Mucosa of descending colon (tissue), 3 donors: ENCODE data around the gene ABCD3. TPM values are rescaled to one million over a fixed set of nuclear protein-coding genes. Genes with fewer than 3 reads are reported as not detected.
"Not testable (repeated sequence)": the region's sequence is repeated elsewhere in the genome, so short reads cannot be mapped to it uniquely, and the experiment has no call there.

Experiments used
- ATAC-seq: fragments of 200-7000 bp; cut with Tn5 transposase; one replicate; pipeline ENCODE4 v1.9.1; 2020; ENCODE audit warnings: mild to moderate bottlenecking, moderate library complexity
- DNase-seq, 3 donors: peaks; one replicate each; pipeline ENCODE4 v3.0.0-alpha.2; 2020
- H3K36me3 ChIP-seq: fragments of 200-600 bp; one replicate; pipeline ENCODE4 v1.8.0; 2021; ENCODE audit warnings: low read depth, mild to moderate bottlenecking
- H3K4me1 ChIP-seq: fragments of 200-600 bp; one replicate; pipeline ENCODE4 v1.8.0; 2021; ENCODE audit warnings: low read depth, mild to moderate bottlenecking
- H3K4me3 ChIP-seq: fragments of 200-600 bp; one replicate; pipeline ENCODE4 v1.8.0; 2021; ENCODE audit warnings: mild to moderate bottlenecking
- H3K9me3 ChIP-seq: fragments of 200-600 bp; one replicate; pipeline ENCODE4 v1.8.0; 2021; ENCODE audit warnings: mild to moderate bottlenecking
- CTCF ChIP-seq: fragments of 200-600 bp; IDR thresholded peaks from one replicate; pipeline ENCODE4 v1.8.0; 2022; ENCODE audit warnings: antibody characterized with exemption, mild to moderate bottlenecking
- intact Hi-C, 2 donors: fragments of 100-400 bp; cut with DNase I in 1 of 2; cut with micrococcal nuclease in 1 of 2; formaldehyde crosslinking; loops; one replicate each; pipeline versions ENCODE4 v1.11.0 to v1.11.1; 2022; cut with DNase I, micrococcal nuclease
- total RNA-seq, 3 donors: library from RNA; stranded (reverse); fragmentation: NEBNext Ultra II Directional in 2 of 3; extraction: Animal tissue kit (Norgen Biotek cat#: 25700) in 2 of 3; gene quantifications; one replicate each; pipeline versions ENCODE4 v1.2.1 to v1.2.4, GENCODE V29; 2021 to 2023
- donor health status: DM: no; HTN: no; CAD: no; lungs with moderate emphysema.
- donor health status: DM: no; HTN: no; CAD: no.
- donor health status: DM: no; HTN: yes; CAD: no.

The ABCD3 gene
- total RNA-seq, 3 donors from 2014 or later = 67.9 to 102 (median 99.3) TPM

- no peak for TF ChIP-seq CTCF
- H3K4me1 ChIP-seq = peaks cover 21% of the 10 kb centered on the region
- ATAC-seq = no peak
- intact Hi-C loops = no loop called here
- peak in 1 of 3 donors; percentile 43 for DNase-seq
- H3K36me3 ChIP-seq = peaks cover 6% of the 10 kb centered on the region
- peak overlapping the region; percentile 97 for H3K4me3 ChIP-seq
- no peaks in the 10 kb centered on the region for H3K9me3 ChIP-seq
These were observed 1.1 kb upstream of the ABCD3 start for GRCh38 chr1:94416901-94417727.

- TF ChIP-seq CTCF = no peak
- H3K36me3 ChIP-seq = peaks cover 6% of the 10 kb centered on the region
- peaks cover 26% of the 10 kb centered on the region for H3K4me1 ChIP-seq
- ATAC-seq (no peak), DNase-seq (no peak)
- peak overlapping the region; percentile 97 for H3K4me3 ChIP-seq
- H3K9me3 ChIP-seq = no peaks in the 10 kb centered on the region
- intact Hi-C loops = no loop called here
These were observed 536 bp upstream of the ABCD3 start for GRCh38 chr1:94417728-94417977.

- ATAC-seq = peak; percentile 31
- intact Hi-C loops = no loop called here
These were observed 771 bp downstream of the ABCD3 start for GRCh38 chr1:94418664-94419655.

GRCh38 chr1:94422115-94422820, 4.1 kb downstream of the ABCD3 start:
- intact Hi-C loops = no loop called here
- Histone ChIP-seq H3K36me3 (peaks cover 6% of the 10 kb centered on the region), H3K4me1 (peaks cover 44% of the 10 kb centered on the region), H3K4me3 (no peak overlapping the region), H3K9me3 (no peaks in the 10 kb centered on the region)
- DNase-seq = no peak
- ATAC-seq = no peak
- TF ChIP-seq CTCF = no peak

More at GRCh38 chr1:94418664-94419655, 771 bp downstream of the ABCD3 start:
- peak; percentile 45 to 72 (median 61) for DNase-seq
- TF ChIP-seq CTCF = no peak
- Histone ChIP-seq H3K36me3 (peaks cover 6% of the 10 kb centered on the region), H3K4me1 (peaks cover 36% of the 10 kb centered on the region), H3K9me3 (no peaks in the 10 kb centered on the region), H3K4me3 (peak overlapping the region; percentile 97)

- H3K36me3 ChIP-seq = no peaks in the 10 kb centered on the region
- no peaks in the 10 kb centered on the region for H3K9me3 ChIP-seq
- peak; percentile 49 for ATAC-seq
- intact Hi-C loops = no loop called here
- DNase-seq = no peak
- H3K4me3 ChIP-seq = no peak overlapping the region
- H3K4me1 ChIP-seq = peaks cover 50% of the 10 kb centered on the region
- TF ChIP-seq CTCF = no peak
These were observed 7.8 kb downstream of the ABCD3 start for GRCh38 chr1:94425821-94426484.

GRCh38 chr1:94426485-94426870, 8.3 kb downstream of the ABCD3 start:
- intact Hi-C loops, H3K9me3 ChIP-seq, H3K4me3 ChIP-seq, DNase-seq, ATAC-seq, H3K36me3 ChIP-seq: not testable (repeated sequence)
- peaks cover 46% of the 10 kb centered on the region for H3K4me1 ChIP-seq
